SK-N-SH treated with all-trans-retinoic acid at 6 μM for 48 hours (cell line): ENCODE results near the gene ARHGAP22.

Source experiments
- ATAC-seq: fragments of 200-7000 bp; cut with Tn5 transposase; 3 replicates; pipeline ENCODE4 v1.9.1; 2020; ENCODE audit warnings: mild to moderate bottlenecking, moderate library complexity
- ARNTL ChIP-seq: fragments of 450-650 bp; formaldehyde crosslinking; IDR thresholded peaks from 2 replicates; pipeline ENCODE4 v1.5.0; 2020; ENCODE audit warnings: low read depth, mild to moderate bottlenecking, moderate library complexity, borderline replicate concordance
- BACH2 ChIP-seq: fragments of 250-450 bp; sonication (Bioruptor Pico); IDR thresholded peaks from 2 replicates; pipeline ENCODE4 v1.9.0; 2021; ENCODE audit warnings: mild to moderate bottlenecking, borderline replicate concordance
- CSDC2 ChIP-seq: fragments of 250-450 bp; sonication (Bioruptor Pico); IDR thresholded peaks from 2 replicates; pipeline ENCODE4 v1.5.0; 2020; ENCODE audit warnings: mild to moderate bottlenecking, moderate library complexity
- CSRNP3 ChIP-seq: fragments of 250-450 bp; sonication (Bioruptor Pico); IDR thresholded peaks from 2 replicates; pipeline ENCODE4 v1.5.1; 2021; ENCODE audit warnings: mild to moderate bottlenecking, moderate library complexity
- ESRRG ChIP-seq: fragments of 250-450 bp; sonication (Bioruptor Pico); IDR thresholded peaks from 2 replicates; pipeline ENCODE4 v1.6.1; 2021; ENCODE audit warnings: mild to moderate bottlenecking
- GLIS3 ChIP-seq: fragments of 250-450 bp; sonication (Bioruptor Pico); IDR thresholded peaks from 2 replicates; pipeline ENCODE4 v1.5.0; 2020; ENCODE audit warnings: mild to moderate bottlenecking, moderate library complexity
- ISL1 ChIP-seq: fragments of 250-450 bp; sonication (Bioruptor Pico); IDR thresholded peaks from 2 replicates; pipeline ENCODE4 v2.1.2; 2022; ENCODE audit warnings: mild to moderate bottlenecking, moderate library complexity
- PPARA ChIP-seq: fragments of 250-450 bp; sonication (Bioruptor Pico); IDR thresholded peaks from 2 replicates; pipeline ENCODE4 v1.5.0; 2020; ENCODE audit warnings: mild to moderate bottlenecking, borderline replicate concordance
- RARB ChIP-seq: fragments of 250-450 bp; sonication (Bioruptor Pico); IDR thresholded peaks from 2 replicates; pipeline ENCODE4 v1.8.0; 2021; ENCODE audit warnings: mild to moderate bottlenecking, moderate library complexity
- SNAI2 ChIP-seq: fragments of 250-450 bp; sonication (Bioruptor Pico); IDR thresholded peaks from 2 replicates; pipeline ENCODE4 v1.5.0; 2020; ENCODE audit warnings: mild to moderate bottlenecking, moderate library complexity
- TCF4 ChIP-seq: fragments of 250-450 bp; sonication (Bioruptor Pico); IDR thresholded peaks from 2 replicates; pipeline ENCODE4 v1.8.0; 2021; ENCODE audit warnings: mild to moderate bottlenecking, moderate library complexity, borderline replicate concordance
- TOX ChIP-seq: fragments of 250-450 bp; sonication (Bioruptor Pico); IDR thresholded peaks from 2 replicates; pipeline ENCODE4 v1.8.0; 2021; ENCODE audit warnings: mild to moderate bottlenecking, moderate library complexity, borderline replicate concordance
- ZC3H10 ChIP-seq: fragments of 250-450 bp; sonication (Bioruptor Pico); IDR thresholded peaks from 2 replicates; pipeline ENCODE4 v1.5.1; 2021; ENCODE audit warnings: mild to moderate bottlenecking, moderate library complexity
- ZFP3 ChIP-seq: fragments of 250-450 bp; sonication (Bioruptor Pico); IDR thresholded peaks from 2 replicates; pipeline ENCODE4 v1.5.0; 2020; ENCODE audit warnings: mild to moderate bottlenecking, moderate library complexity
- ZFP30 ChIP-seq: fragments of 450-650 bp; formaldehyde crosslinking; IDR thresholded peaks from 2 replicates; pipeline ENCODE4 v1.5.0; 2022; ENCODE audit warnings: mild to moderate bottlenecking, moderate library complexity
- ZNF565 ChIP-seq: fragments of 450-650 bp; formaldehyde crosslinking; conservative IDR thresholded peaks from 2 replicates; pipeline ENCODE4 v1.5.0; 2020; ENCODE audit warnings: low read depth, mild to moderate bottlenecking, moderate library complexity
- ZNF70 ChIP-seq: fragments of 450-650 bp; formaldehyde crosslinking; IDR thresholded peaks from 2 replicates; pipeline ENCODE4 v1.5.0; 2020; ENCODE audit warnings: mild to moderate bottlenecking, moderate library complexity
- ZNF8 ChIP-seq: fragments of 450-650 bp; formaldehyde crosslinking; IDR thresholded peaks from 2 replicates; pipeline ENCODE4 v1.5.0; 2020; ENCODE audit warnings: mild to moderate bottlenecking, moderate library complexity
- TF ChIP-seq, protein P1 (sequence below): fragments of 250-450 bp; sonication (Bioruptor Pico); IDR thresholded peaks from 2 replicates; pipeline ENCODE4 v1.8.0; 2021; ENCODE audit warnings: low read depth, mild to moderate bottlenecking, moderate library complexity, borderline replicate concordance
- TF ChIP-seq, protein P2 (sequence below): fragments of 250-450 bp; sonication (Bioruptor Pico); IDR thresholded peaks from 2 replicates; pipeline ENCODE4 v1.5.1; 2020; ENCODE audit warnings: low read depth, mild to moderate bottlenecking, moderate library complexity
- TF ChIP-seq, protein P3 (sequence below): fragments of 250-450 bp; sonication (Bioruptor Pico); IDR thresholded peaks from 2 replicates; pipeline ENCODE4 v1.8.0; 2020; ENCODE audit warnings: mild to moderate bottlenecking, moderate library complexity, borderline replicate concordance

ARHGAP22 gene

DNA sequence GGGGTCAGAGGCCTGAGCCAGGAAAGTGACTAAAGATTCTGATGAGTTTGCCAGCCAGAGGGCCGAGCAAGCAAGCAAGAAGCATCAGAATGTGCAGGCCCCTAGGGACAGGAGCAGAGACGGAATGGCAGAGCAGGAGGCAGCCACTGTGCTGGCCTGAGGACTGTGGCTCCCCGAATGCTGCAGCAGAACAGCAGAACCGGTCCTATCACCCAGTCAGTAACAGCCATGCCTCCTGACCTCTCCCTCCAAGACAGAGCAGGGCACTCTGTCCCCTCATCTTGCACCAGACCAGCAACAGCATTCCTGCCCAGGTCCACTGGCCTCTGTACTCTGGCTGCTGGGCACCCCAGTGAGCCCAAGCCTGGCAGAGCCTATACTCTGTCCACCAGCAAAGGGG is 85.9 kb downstream of the ARHGAP22 start:
- ATAC-seq: no peak

GRCh38 chr10:48517911-48518811 is 86.7 kb downstream of the ARHGAP22 start:
- no peak for ATAC-seq
- TF ChIP-seq, protein P1, sequence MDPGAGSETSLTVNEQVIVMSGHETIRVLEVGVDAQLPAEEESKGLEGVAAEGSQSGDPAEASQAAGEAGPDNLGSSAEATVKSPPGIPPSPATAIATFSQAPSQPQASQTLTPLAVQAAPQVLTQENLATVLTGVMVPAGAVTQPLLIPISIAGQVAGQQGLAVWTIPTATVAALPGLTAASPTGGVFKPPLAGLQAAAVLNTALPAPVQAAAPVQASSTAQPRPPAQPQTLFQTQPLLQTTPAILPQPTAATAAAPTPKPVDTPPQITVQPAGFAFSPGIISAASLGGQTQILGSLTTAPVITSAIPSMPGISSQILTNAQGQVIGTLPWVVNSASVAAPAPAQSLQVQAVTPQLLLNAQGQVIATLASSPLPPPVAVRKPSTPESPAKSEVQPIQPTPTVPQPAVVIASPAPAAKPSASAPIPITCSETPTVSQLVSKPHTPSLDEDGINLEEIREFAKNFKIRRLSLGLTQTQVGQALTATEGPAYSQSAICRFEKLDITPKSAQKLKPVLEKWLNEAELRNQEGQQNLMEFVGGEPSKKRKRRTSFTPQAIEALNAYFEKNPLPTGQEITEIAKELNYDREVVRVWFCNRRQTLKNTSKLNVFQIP (CRISPR knock-in tag): no peak
- TF ChIP-seq ISL1 (CRISPR knock-in tag) (no peak), CSRNP3 (no peak), SNAI2 (CRISPR knock-in tag) (no peak), ZNF565 (CRISPR knock-in tag) (no peak), TCF4 (no peak), PPARA (CRISPR knock-in tag) (no peak), CSDC2 (CRISPR knock-in tag) (no peak), TOX (CRISPR knock-in tag) (no peak), ZC3H10 (no peak), ARNTL (CRISPR knock-in tag) (no peak), ESRRG (CRISPR knock-in tag) (no peak), ZFP3 (CRISPR knock-in tag) (no peak), ZNF70 (no peak), GLIS3 (CRISPR knock-in tag) (no peak), ZNF8 (CRISPR knock-in tag) (no peak), RARB (no peak)
- TF ChIP-seq, protein P2, sequence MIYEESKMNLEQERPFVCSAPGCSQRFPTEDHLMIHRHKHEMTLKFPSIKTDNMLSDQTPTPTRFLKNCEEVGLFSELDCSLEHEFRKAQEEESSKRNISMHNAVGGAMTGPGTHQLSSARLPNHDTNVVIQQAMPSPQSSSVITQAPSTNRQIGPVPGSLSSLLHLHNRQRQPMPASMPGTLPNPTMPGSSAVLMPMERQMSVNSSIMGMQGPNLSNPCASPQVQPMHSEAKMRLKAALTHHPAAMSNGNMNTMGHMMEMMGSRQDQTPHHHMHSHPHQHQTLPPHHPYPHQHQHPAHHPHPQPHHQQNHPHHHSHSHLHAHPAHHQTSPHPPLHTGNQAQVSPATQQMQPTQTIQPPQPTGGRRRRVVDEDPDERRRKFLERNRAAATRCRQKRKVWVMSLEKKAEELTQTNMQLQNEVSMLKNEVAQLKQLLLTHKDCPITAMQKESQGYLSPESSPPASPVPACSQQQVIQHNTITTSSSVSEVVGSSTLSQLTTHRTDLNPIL (CRISPR knock-in tag): no peak

More for the DNA sequence above, 85.9 kb downstream of the ARHGAP22 start:
- TF ChIP-seq ZNF8 (CRISPR knock-in tag): no peak
- TF ChIP-seq ZC3H10: no peak
- TF ChIP-seq, protein P3, sequence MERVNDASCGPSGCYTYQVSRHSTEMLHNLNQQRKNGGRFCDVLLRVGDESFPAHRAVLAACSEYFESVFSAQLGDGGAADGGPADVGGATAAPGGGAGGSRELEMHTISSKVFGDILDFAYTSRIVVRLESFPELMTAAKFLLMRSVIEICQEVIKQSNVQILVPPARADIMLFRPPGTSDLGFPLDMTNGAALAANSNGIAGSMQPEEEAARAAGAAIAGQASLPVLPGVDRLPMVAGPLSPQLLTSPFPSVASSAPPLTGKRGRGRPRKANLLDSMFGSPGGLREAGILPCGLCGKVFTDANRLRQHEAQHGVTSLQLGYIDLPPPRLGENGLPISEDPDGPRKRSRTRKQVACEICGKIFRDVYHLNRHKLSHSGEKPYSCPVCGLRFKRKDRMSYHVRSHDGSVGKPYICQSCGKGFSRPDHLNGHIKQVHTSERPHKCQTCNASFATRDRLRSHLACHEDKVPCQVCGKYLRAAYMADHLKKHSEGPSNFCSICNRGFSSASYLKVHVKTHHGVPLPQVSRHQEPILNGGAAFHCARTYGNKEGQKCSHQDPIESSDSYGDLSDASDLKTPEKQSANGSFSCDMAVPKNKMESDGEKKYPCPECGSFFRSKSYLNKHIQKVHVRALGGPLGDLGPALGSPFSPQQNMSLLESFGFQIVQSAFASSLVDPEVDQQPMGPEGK (CRISPR knock-in tag): no peak
- TF ChIP-seq ISL1 (CRISPR knock-in tag): no peak
- no peak for TF ChIP-seq CSRNP3
- TF ChIP-seq ZNF70: no peak
- no peak for TF ChIP-seq ZFP30 (CRISPR knock-in tag)
- TF ChIP-seq ARNTL (CRISPR knock-in tag): no peak
- no peak for TF ChIP-seq SNAI2 (CRISPR knock-in tag)
- no peak for TF ChIP-seq ZNF565 (CRISPR knock-in tag)
- TF ChIP-seq CSDC2 (CRISPR knock-in tag): no peak
- TF ChIP-seq ZFP3 (CRISPR knock-in tag): no peak
- TF ChIP-seq, protein P2 (CRISPR knock-in tag): no peak
- no peak for TF ChIP-seq GLIS3 (CRISPR knock-in tag)
- TF ChIP-seq BACH2 (CRISPR knock-in tag): no peak
- no peak for TF ChIP-seq TOX (CRISPR knock-in tag)
- TF ChIP-seq, protein P1 (CRISPR knock-in tag): no peak
- TF ChIP-seq RARB: no peak
- no peak for TF ChIP-seq PPARA (CRISPR knock-in tag)
- TF ChIP-seq TCF4: no peak
